ENCODE data around the gene DIAPH2. TPM values are rescaled to one million over a fixed set of nuclear protein-coding genes. Genes with fewer than 3 reads are reported as not detected.
"Not testable (repeated sequence)": the region's sequence is repeated elsewhere in the genome, so short reads cannot be mapped to it uniquely, and the experiment has no call there.

DIAPH2 gene
- total RNA-seq, 5 donors from 2014 or later (not counting 1 experiment from before 2014, with no cell fraction given), result 8.4 to 15.3 (median 10.8) TPM

GRCh38 chrX:97401586-97402136, 717.0 kb downstream of the DIAPH2 start:
- Histone ChIP-seq H3K4me1 (ENCODE audit: control insufficient read depth in 1 of 2, extremely low read depth in 1 of 2, insufficient read depth in 2 of 2, low read length in 2 of 2) (peaks cover 0 to 3% of the 10 kb centered on the region in 2 experiments), H3K9me3 (no peaks in the 10 kb centered on the region), H3K27ac (ENCODE audit: low read length) (no peak overlapping the region), H3K4me3 (ENCODE audit: control insufficient read depth in 1 of 2, extremely low read depth in 1 of 2, low read length in 1 of 2) (no peak overlapping the region), H3K36me3 (ENCODE audit: control insufficient read depth in 2 of 2, extremely low read depth in 1 of 2, insufficient read depth in 1 of 2, low read length in 1 of 2) (no peaks in the 10 kb centered on the region), H3K27me3 (replicated peaks in 1 of 2; ENCODE audit: control insufficient read depth in 2 of 2, extremely low read depth in 1 of 2, insufficient read depth in 2 of 2, low read length in 1 of 2) (no peaks in the 10 kb centered on the region)
- ChIA-PET POLR2A (no interaction called here), CTCF (no interaction called here)
- H3K9me3 Mint-ChIP-seq, result no peaks in the 10 kb centered on the region
- peaks cover 21 to 34% (median 21%) of the 10 kb centered on the region in 3 donors for H3K4me1 Mint-ChIP-seq
- no peak overlapping the region for H3K27ac Mint-ChIP-seq
- ATAC-seq (replicated peaks in 1 of 4) (no peak), DNase-seq (no peak)
- H3K27me3 Mint-ChIP-seq, result peaks cover 0 to 3% of the 10 kb centered on the region in 2 donors
- no peak overlapping the region for H3K4me3 Mint-ChIP-seq
- no peaks in the 10 kb centered on the region for H3K36me3 Mint-ChIP-seq

- Histone ChIP-seq H3K36me3 (ENCODE audit: control insufficient read depth in 2 of 2, extremely low read depth in 1 of 2, insufficient read depth in 1 of 2, low read length in 1 of 2) (no peaks in the 10 kb centered on the region), H3K27ac (ENCODE audit: low read length) (no peak overlapping the region), H3K4me3 (ENCODE audit: control insufficient read depth in 1 of 2, extremely low read depth in 1 of 2, low read length in 1 of 2) (no peak overlapping the region), H3K9me3 (no peaks in the 10 kb centered on the region), H3K4me1 (ENCODE audit: control insufficient read depth in 1 of 2, extremely low read depth in 1 of 2, insufficient read depth in 2 of 2, low read length in 2 of 2) (peaks cover 0 to 3% of the 10 kb centered on the region in 2 experiments), H3K27me3 (replicated peaks in 1 of 2; ENCODE audit: control insufficient read depth in 2 of 2, extremely low read depth in 1 of 2, insufficient read depth in 2 of 2, low read length in 1 of 2) (no peaks in the 10 kb centered on the region)
- Mint-ChIP-seq H3K9me3 (no peaks in the 10 kb centered on the region), H3K36me3 (no peaks in the 10 kb centered on the region), H3K4me1 (peaks cover 21 to 33% (median 21%) of the 10 kb centered on the region in 3 donors), H3K4me3 (no peak overlapping the region), H3K27me3 (peaks cover 0 to 3% of the 10 kb centered on the region in 2 donors), H3K27ac (no peak overlapping the region)
- ATAC-seq (replicated peaks in 1 of 4) (no peak), DNase-seq (no peak)
- ChIA-PET CTCF (no interaction called here), POLR2A (no interaction called here)
These were observed 717.7 kb downstream of the DIAPH2 start for GRCh38 chrX:97402333-97402732.

- no peak overlapping the region for H3K4me3 ChIP-seq (ENCODE audit: control insufficient read depth in 1 of 2, extremely low read depth in 1 of 2, low read length in 1 of 2)
- ChIA-PET CTCF (no interaction called here), POLR2A (interaction anchor here in 1 of 2 donors (0.6 kb wide), 1 partner anchor 135 kb away, joined by 3 read pairs; no protein-coding TSS in a partner anchor)
- Mint-ChIP-seq H3K36me3 (no peaks in the 10 kb centered on the region), H3K4me1 (peaks cover 16 to 27% (median 16%) of the 10 kb centered on the region in 3 donors), H3K9me3 (no peaks in the 10 kb centered on the region), H3K4me3 (no peak overlapping the region), H3K27ac (no peak overlapping the region), H3K27me3 (peaks cover 0 to 3% of the 10 kb centered on the region in 2 donors)
- H3K36me3 ChIP-seq (ENCODE audit: control insufficient read depth in 2 of 2, extremely low read depth in 1 of 2, insufficient read depth in 1 of 2, low read length in 1 of 2), result no peaks in the 10 kb centered on the region
- ATAC-seq (replicated peaks in 1 of 4) (no peak), DNase-seq (no peak)
- no peaks in the 10 kb centered on the region for H3K9me3 ChIP-seq
- H3K4me1 ChIP-seq (ENCODE audit: control insufficient read depth in 1 of 2, extremely low read depth in 1 of 2, insufficient read depth in 2 of 2, low read length in 2 of 2), result peaks cover 0 to 3% of the 10 kb centered on the region in 2 experiments
- no peaks in the 10 kb centered on the region for H3K27me3 ChIP-seq (replicated peaks in 1 of 2; ENCODE audit: control insufficient read depth in 2 of 2, extremely low read depth in 1 of 2, insufficient read depth in 2 of 2, low read length in 1 of 2)
- no peak overlapping the region for H3K27ac ChIP-seq (ENCODE audit: low read length)
These were observed 718.3 kb downstream of the DIAPH2 start for GRCh38 chrX:97402903-97403302.

- Histone ChIP-seq H3K27me3 (replicated peaks in 1 of 2; ENCODE audit: control insufficient read depth in 2 of 2, extremely low read depth in 1 of 2, insufficient read depth in 2 of 2, low read length in 1 of 2) (no peaks in the 10 kb centered on the region), H3K27ac (ENCODE audit: low read length) (no peak overlapping the region), H3K4me3 (ENCODE audit: control insufficient read depth in 1 of 2, extremely low read depth in 1 of 2, low read length in 1 of 2) (no peak overlapping the region), H3K36me3 (ENCODE audit: control insufficient read depth in 2 of 2, extremely low read depth in 1 of 2, insufficient read depth in 1 of 2, low read length in 1 of 2) (no peaks in the 10 kb centered on the region), H3K9me3 (no peaks in the 10 kb centered on the region), H3K4me1 (ENCODE audit: control insufficient read depth in 1 of 2, extremely low read depth in 1 of 2, insufficient read depth in 2 of 2, low read length in 2 of 2) (no peaks in the 10 kb centered on the region)
- Mint-ChIP-seq H3K36me3 (peaks cover 9% of the 10 kb centered on the region), H3K9me3 (peaks cover 0 to 6% (median 6%) of the 10 kb centered on the region in 3 donors), H3K27ac (no peak overlapping the region), H3K4me1 (peaks cover 4 to 12% (median 4%) of the 10 kb centered on the region in 3 donors), H3K27me3 (peaks cover 0 to 8% of the 10 kb centered on the region in 2 donors), H3K4me3 (no peak overlapping the region)
- POLR2A ChIA-PET, result no interaction called here
- DNase-seq, result no peak
- CTCF ChIA-PET, result no interaction called here
- WGBS (ENCODE audit: insufficient coverage), result 100% methylated on average over 1 of the region's 4 CpGs
- no peak for ATAC-seq (replicated peaks in 1 of 4)
These were observed 720.5 kb downstream of the DIAPH2 start for GRCh38 chrX:97405031-97405660.

GRCh38 chrX:97409632-97410415, 725.2 kb downstream of the DIAPH2 start:
- Mint-ChIP-seq H3K27me3 (peaks cover 0 to 12% of the 10 kb centered on the region in 2 donors), H3K36me3 (peaks cover 11% of the 10 kb centered on the region)
- H3K4me1 ChIP-seq (ENCODE audit: control insufficient read depth in 1 of 2, extremely low read depth in 1 of 2, insufficient read depth in 2 of 2, low read length in 2 of 2); DNase-seq; CTCF ChIA-PET; H3K4me3 ChIP-seq (ENCODE audit: control insufficient read depth in 1 of 2, extremely low read depth in 1 of 2, low read length in 1 of 2); H3K27me3 ChIP-seq (replicated peaks in 1 of 2; ENCODE audit: control insufficient read depth in 2 of 2, extremely low read depth in 1 of 2, insufficient read depth in 2 of 2, low read length in 1 of 2); H3K27ac ChIP-seq (ENCODE audit: low read length); H3K4me1 Mint-ChIP-seq; H3K27ac Mint-ChIP-seq; H3K4me3 Mint-ChIP-seq; H3K9me3 Mint-ChIP-seq; H3K9me3 ChIP-seq; ATAC-seq (replicated peaks in 1 of 4); POLR2A ChIA-PET; H3K36me3 ChIP-seq (ENCODE audit: control insufficient read depth in 2 of 2, extremely low read depth in 1 of 2, insufficient read depth in 1 of 2, low read length in 1 of 2): not testable (repeated sequence)
- 95% methylated on average over 8 of the region's 13 CpGs for WGBS (ENCODE audit: insufficient coverage)

GRCh38 chrX:97416461-97416860, 731.8 kb downstream of the DIAPH2 start:
- ChIA-PET CTCF (no interaction called here), POLR2A (no interaction called here)
- Mint-ChIP-seq H3K4me1 (no peaks in the 10 kb centered on the region), H3K27me3 (peaks cover 0 to 6% of the 10 kb centered on the region in 2 donors), H3K27ac (no peak overlapping the region), H3K4me3 (no peak overlapping the region), H3K9me3 (peaks cover 0 to 2% (median 0%) of the 10 kb centered on the region in 3 donors), H3K36me3 (no peaks in the 10 kb centered on the region)
- Histone ChIP-seq H3K4me1 (ENCODE audit: control insufficient read depth in 1 of 2, extremely low read depth in 1 of 2, insufficient read depth in 2 of 2, low read length in 2 of 2) (no peaks in the 10 kb centered on the region), H3K36me3 (ENCODE audit: control insufficient read depth in 2 of 2, extremely low read depth in 1 of 2, insufficient read depth in 1 of 2, low read length in 1 of 2) (no peaks in the 10 kb centered on the region), H3K27me3 (replicated peaks in 1 of 2; ENCODE audit: control insufficient read depth in 2 of 2, extremely low read depth in 1 of 2, insufficient read depth in 2 of 2, low read length in 1 of 2) (no peaks in the 10 kb centered on the region), H3K4me3 (ENCODE audit: control insufficient read depth in 1 of 2, extremely low read depth in 1 of 2, low read length in 1 of 2) (no peak overlapping the region), H3K27ac (ENCODE audit: low read length) (no peak overlapping the region), H3K9me3 (no peaks in the 10 kb centered on the region)
- WGBS (ENCODE audit: insufficient coverage), result no CpG with 5 or more reads among the region's 1 CpG
- ATAC-seq (replicated peaks in 1 of 4) (no peak), DNase-seq (no peak)
